ENCODE data around the gene NIP7. TPM values are rescaled to one million over a fixed set of nuclear protein-coding genes. Genes with fewer than 3 reads are reported as not detected.

NIP7 gene
- total RNA-seq, 1 experiment from 2014 or later = 72.8 TPM

DNA sequence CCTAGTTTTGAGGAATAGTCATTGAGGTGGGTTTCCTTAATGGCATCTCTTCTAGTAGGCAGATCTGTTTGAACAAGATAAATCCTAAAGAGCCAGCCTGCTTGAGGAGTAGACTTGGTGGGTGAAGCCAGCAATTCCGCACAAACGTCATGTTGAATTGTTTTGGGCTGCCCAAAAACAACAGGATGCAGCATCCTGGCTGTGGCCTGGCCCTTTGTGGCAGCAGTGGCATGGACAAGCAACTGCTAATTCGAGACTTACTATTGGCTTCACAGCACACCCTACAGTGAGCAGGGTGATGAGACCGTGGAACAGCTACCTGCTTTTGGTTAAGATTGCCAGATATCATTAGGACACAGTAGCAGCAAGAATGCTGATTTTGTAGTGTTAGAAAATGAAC lies 37.7 kb upstream of the NIP7 start:
- no peak overlapping the region for H3K27ac ChIP-seq (ENCODE audit: insufficient read length, low read depth, low read length)
- H3K9me3 ChIP-seq (ENCODE audit: control insufficient read depth, low read depth, low read length) = no peaks in the 10 kb centered on the region
- Mint-ChIP-seq H3K36me3 (ENCODE audit: insufficient read depth in 1 of 3, low read depth in 3 of 3) (peaks cover 0 to 18% (median 4%) of the 10 kb centered on the region in 3 experiments; a peak in 6 of 7 replicates), H3K27ac (no peak overlapping the region), H3K27me3 (ENCODE audit: low read depth) (no peaks in the 10 kb centered on the region), H3K9me3 (no peaks in the 10 kb centered on the region), H3K4me3 (no peak overlapping the region), H3K4me1 (no peaks in the 10 kb centered on the region)
- H3K79me1 ChIP-seq (ENCODE audit: insufficient read depth, low read depth, low read length, poor library complexity, severe bottlenecking) = no peaks in the 10 kb centered on the region
- TF ChIP-seq, protein P1, sequence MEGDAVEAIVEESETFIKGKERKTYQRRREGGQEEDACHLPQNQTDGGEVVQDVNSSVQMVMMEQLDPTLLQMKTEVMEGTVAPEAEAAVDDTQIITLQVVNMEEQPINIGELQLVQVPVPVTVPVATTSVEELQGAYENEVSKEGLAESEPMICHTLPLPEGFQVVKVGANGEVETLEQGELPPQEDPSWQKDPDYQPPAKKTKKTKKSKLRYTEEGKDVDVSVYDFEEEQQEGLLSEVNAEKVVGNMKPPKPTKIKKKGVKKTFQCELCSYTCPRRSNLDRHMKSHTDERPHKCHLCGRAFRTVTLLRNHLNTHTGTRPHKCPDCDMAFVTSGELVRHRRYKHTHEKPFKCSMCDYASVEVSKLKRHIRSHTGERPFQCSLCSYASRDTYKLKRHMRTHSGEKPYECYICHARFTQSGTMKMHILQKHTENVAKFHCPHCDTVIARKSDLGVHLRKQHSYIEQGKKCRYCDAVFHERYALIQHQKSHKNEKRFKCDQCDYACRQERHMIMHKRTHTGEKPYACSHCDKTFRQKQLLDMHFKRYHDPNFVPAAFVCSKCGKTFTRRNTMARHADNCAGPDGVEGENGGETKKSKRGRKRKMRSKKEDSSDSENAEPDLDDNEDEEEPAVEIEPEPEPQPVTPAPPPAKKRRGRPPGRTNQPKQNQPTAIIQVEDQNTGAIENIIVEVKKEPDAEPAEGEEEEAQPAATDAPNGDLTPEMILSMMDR (conservative IDR thresholded peaks at IDR 0.05) = no peak
- WGBS (ENCODE audit: extremely low coverage, insufficient read length, low lambda C conversion rate) = no CpG with 5 or more reads among the region's 4 CpGs
- H3K27me3 ChIP-seq (ENCODE audit: insufficient read depth, low read length) = no peaks in the 10 kb centered on the region
- H3K23ac ChIP-seq (ENCODE audit: insufficient read length, low read depth, low read length) = no peak overlapping the region
- no peak overlapping the region for H2BK5ac ChIP-seq (ENCODE audit: insufficient read length, low read length)
- no peak overlapping the region for H3K4ac ChIP-seq (ENCODE audit: low read depth, low read length)
- DNase-seq = no peak
- H3K56ac ChIP-seq (ENCODE audit: insufficient read length, low read depth, low read length) = no peak overlapping the region
- H3K4me2 ChIP-seq (ENCODE audit: insufficient read depth, insufficient read length, low read length) = no peak overlapping the region
- H2AK5ac ChIP-seq (ENCODE audit: insufficient read length, low read length) = no peak overlapping the region
- no peaks in the 10 kb centered on the region for H3K79me2 ChIP-seq (ENCODE audit: insufficient read depth, low read length)
- no peak overlapping the region for H2BK120ac ChIP-seq (ENCODE audit: low read depth, low read length, poor library complexity, severe bottlenecking)
- no peak overlapping the region for H3T11ph ChIP-seq (ENCODE audit: low read length)
- H2AFZ ChIP-seq (ENCODE audit: low read length) = no peak overlapping the region
- no peak overlapping the region for H3K14ac ChIP-seq (ENCODE audit: insufficient read depth, low read length)
- H3K18ac ChIP-seq (ENCODE audit: insufficient read length, low read depth, low read length) = no peak overlapping the region
- no peak overlapping the region for H4K5ac ChIP-seq (ENCODE audit: insufficient read length, low read depth, low read length)
- H4K91ac ChIP-seq (ENCODE audit: insufficient read length, low read depth, low read length) = no peak overlapping the region
- H2BK15ac ChIP-seq (ENCODE audit: low read depth, low read length) = no peak overlapping the region
- no peak overlapping the region for H3K9ac ChIP-seq (ENCODE audit: extremely low read depth, insufficient read length, low read length)
- no peak overlapping the region for H2BK12ac ChIP-seq (ENCODE audit: insufficient read length, low read depth, low read length)
- H2BK20ac ChIP-seq (ENCODE audit: low read depth, low read length, poor library complexity, severe bottlenecking) = no peak overlapping the region
- no peaks in the 10 kb centered on the region for H3K4me1 ChIP-seq (ENCODE audit: insufficient read depth, low read length)
- no peaks in the 10 kb centered on the region for H4K20me1 ChIP-seq (ENCODE audit: control insufficient read depth, insufficient read depth, insufficient read length)
- H3K23me2 ChIP-seq (ENCODE audit: insufficient read length, low read depth, low read length, poor library complexity, severe bottlenecking) = no peaks in the 10 kb centered on the region
- no peak overlapping the region for H4K8ac ChIP-seq (replicated peaks; ENCODE audit: insufficient read length, low read depth, low read length)

All from H9 (cell line).